Neural cell (in vitro differentiated cells): Measurements from ENCODE around the gene TRIM29. TPM values are rescaled to one million over a fixed set of nuclear protein-coding genes. Genes with fewer than 3 reads are reported as not detected.

Experiments used
- H2AFZ ChIP-seq: fragments of 200-600, 300-800 bp; sonication (generic), shearing (Covaris generic); 2 replicates; pipeline ENCODE4 v1.6.0; 2014; ENCODE audit warnings: low read depth, mild to moderate bottlenecking, antibody characterized with exemption, low read length, moderate library complexity
- H3F3A ChIP-seq: fragments of 200-600 bp; shearing (Covaris generic); 2 replicates; pipeline ENCODE4 v1.6.1; 2016; ENCODE audit warnings: mild to moderate bottlenecking, moderate library complexity, mixed read lengths, antibody characterized with exemption, low read length; ENCODE audit not compliant: insufficient read depth, poor library complexity, severe bottlenecking
- H3K27ac ChIP-seq: fragments of 200-600, 300-800 bp; sonication (generic), shearing (Covaris generic); 2 replicates; pipeline ENCODE4 v1.5.1; 2014; ENCODE audit warnings: mild to moderate bottlenecking, low read length, moderate library complexity
- H3K27me3 ChIP-seq: fragments of 300-800, 200-600 bp; sonication (generic), shearing (Covaris generic); 2 replicates; pipeline ENCODE4 v1.6.0; 2014; ENCODE audit warnings: mild to moderate bottlenecking, low read depth, low read length, moderate library complexity; ENCODE audit not compliant: insufficient read depth
- H3K36me3 ChIP-seq: fragments of 300-800, 200-600 bp; sonication (generic), shearing (Covaris generic); 2 replicates; pipeline ENCODE4 v1.5.1; 2014; ENCODE audit warnings: mild to moderate bottlenecking, antibody characterized with exemption, low read length, moderate library complexity; ENCODE audit not compliant: insufficient read depth
- H3K4me2 ChIP-seq: fragments of 300-800, 200-600 bp; sonication (generic), shearing (Covaris generic); 2 replicates; pipeline ENCODE4 v1.6.0; 2014; ENCODE audit warnings: mild to moderate bottlenecking, low read length
- H3K4me3 ChIP-seq: fragments of 300-800, 200-600 bp; sonication (generic), shearing (Covaris generic); 2 replicates; pipeline ENCODE4 v1.5.1; 2014; ENCODE audit warnings: mild to moderate bottlenecking, low read length, moderate library complexity
- H3K79me2 ChIP-seq: fragments of 200-600 bp; shearing (Covaris generic); replicated peaks from 2 replicates; pipeline ENCODE4 v1.6.0; 2014; ENCODE audit warnings: mild to moderate bottlenecking, low read length, moderate library complexity; ENCODE audit not compliant: insufficient read depth
- H3K9ac ChIP-seq: fragments of 300-800, 200-600 bp; sonication (generic), shearing (Covaris generic); 2 replicates; pipeline ENCODE4 v1.6.1; 2016; ENCODE audit warnings: mild to moderate bottlenecking, low read length, mixed read lengths
- H3K9me2 ChIP-seq: fragments of 200-600 bp; shearing (Covaris generic); 2 replicates; pipeline ENCODE4 v1.6.1; 2016; ENCODE audit warnings: mild to moderate bottlenecking, low read length, mixed read lengths; ENCODE audit not compliant: insufficient read depth
- H3K9me3 ChIP-seq: fragments of 200-600, 300-800 bp; sonication (generic), shearing (Covaris generic); 2 replicates; pipeline ENCODE4 v1.6.1; 2016; ENCODE audit warnings: mild to moderate bottlenecking, mixed run types, low read length, moderate library complexity, mixed read lengths
- H4K20me1 ChIP-seq: fragments of 200-600 bp; shearing (Covaris generic); 2 replicates; pipeline ENCODE4 v1.6.1; 2016; ENCODE audit warnings: mild to moderate bottlenecking, mixed run types; ENCODE audit not compliant: insufficient read depth
- EP300 ChIP-seq: fragments of 450-650 bp; conservative IDR thresholded peaks from 2 replicates; pipeline ENCODE4 v1.6.1; 2014; ENCODE audit warnings: antibody characterized with exemption, mild to moderate bottlenecking, moderate library complexity; ENCODE audit not compliant: poor library complexity, severe bottlenecking
- EZH2 ChIP-seq: fragments of 200-600, 300-800 bp; shearing (Covaris generic), sonication (generic); IDR thresholded peaks from 2 replicates; pipeline ENCODE4 v1.6.1; 2014; ENCODE audit warnings: antibody characterized with exemption, low read length, borderline replicate concordance, mild to moderate bottlenecking; ENCODE audit not compliant: insufficient read depth, poor library complexity, severe bottlenecking
- MXI1 ChIP-seq: fragments of 450-650 bp; conservative IDR thresholded peaks from 2 replicates; pipeline ENCODE4 v1.6.1; 2014; ENCODE audit warnings: antibody characterized with exemption, mild to moderate bottlenecking; ENCODE audit not compliant: poor library complexity, severe bottlenecking
- POLR2AphosphoS5 ChIP-seq: IDR thresholded peaks from 2 replicates; pipeline ENCODE4 v1.6.1; 2012
- RAD21 ChIP-seq: fragments of 450-650 bp; conservative IDR thresholded peaks from 2 replicates; pipeline ENCODE4 v1.6.1; 2014; ENCODE audit warnings: antibody characterized with exemption, mild to moderate bottlenecking, moderate library complexity
- REST ChIP-seq: IDR thresholded peaks from 2 replicates; pipeline ENCODE4 v1.6.1; 2012; ENCODE audit warnings: borderline replicate concordance
- SMC3 ChIP-seq: fragments of 450-650 bp; conservative IDR thresholded peaks from 2 replicates; pipeline ENCODE4 v1.6.1; 2014; ENCODE audit warnings: antibody characterized with exemption, mild to moderate bottlenecking, moderate library complexity; ENCODE audit not compliant: poor library complexity
- TAF1 ChIP-seq: IDR thresholded peaks from 2 replicates; pipeline ENCODE4 v1.6.1; 2012; ENCODE audit warnings: low read depth
- polyA plus RNA-seq: library from polyadenylated mRNA; depleted of rRNA; stranded (reverse); fragments of >200 nt; gene quantifications from 2 replicates; pipeline ENCODE4 v1.2.3, GENCODE V29; 2014
- TF ChIP-seq, protein P1 (sequence below): fragments of 450-650 bp; IDR thresholded peaks from 2 replicates; pipeline ENCODE4 v1.5.1; 2014; ENCODE audit warnings: antibody characterized with exemption, mild to moderate bottlenecking, moderate library complexity; ENCODE audit not compliant: poor library complexity, severe bottlenecking

The TRIM29 gene
- polyA plus RNA-seq, 1 donor from 2014 or later, result 0.82 TPM

- no peaks in the 10 kb centered on the region for H3F3A ChIP-seq
- H3K4me2 ChIP-seq, result no peak overlapping the region
- no peaks in the 10 kb centered on the region for H3K9me2 ChIP-seq
- no peaks in the 10 kb centered on the region for H3K9me3 ChIP-seq
- H3K27me3 ChIP-seq, result no peaks in the 10 kb centered on the region
- no peak overlapping the region for H3K4me3 ChIP-seq
- no peak overlapping the region for H3K9ac ChIP-seq
- no peak overlapping the region for H2AFZ ChIP-seq
- no peak for TF ChIP-seq SMC3
- no peak for TF ChIP-seq MXI1
- TF ChIP-seq EP300, result no peak
- no peak for TF ChIP-seq EZH2
- H3K79me2 ChIP-seq, result no peaks in the 10 kb centered on the region
- no peaks in the 10 kb centered on the region for H3K36me3 ChIP-seq
- H4K20me1 ChIP-seq, result no peaks in the 10 kb centered on the region
- no peak overlapping the region for H3K27ac ChIP-seq
These were observed 9.4 kb upstream of the TRIM29 start for GRCh38 chr11:120147094-120147949.

DNA sequence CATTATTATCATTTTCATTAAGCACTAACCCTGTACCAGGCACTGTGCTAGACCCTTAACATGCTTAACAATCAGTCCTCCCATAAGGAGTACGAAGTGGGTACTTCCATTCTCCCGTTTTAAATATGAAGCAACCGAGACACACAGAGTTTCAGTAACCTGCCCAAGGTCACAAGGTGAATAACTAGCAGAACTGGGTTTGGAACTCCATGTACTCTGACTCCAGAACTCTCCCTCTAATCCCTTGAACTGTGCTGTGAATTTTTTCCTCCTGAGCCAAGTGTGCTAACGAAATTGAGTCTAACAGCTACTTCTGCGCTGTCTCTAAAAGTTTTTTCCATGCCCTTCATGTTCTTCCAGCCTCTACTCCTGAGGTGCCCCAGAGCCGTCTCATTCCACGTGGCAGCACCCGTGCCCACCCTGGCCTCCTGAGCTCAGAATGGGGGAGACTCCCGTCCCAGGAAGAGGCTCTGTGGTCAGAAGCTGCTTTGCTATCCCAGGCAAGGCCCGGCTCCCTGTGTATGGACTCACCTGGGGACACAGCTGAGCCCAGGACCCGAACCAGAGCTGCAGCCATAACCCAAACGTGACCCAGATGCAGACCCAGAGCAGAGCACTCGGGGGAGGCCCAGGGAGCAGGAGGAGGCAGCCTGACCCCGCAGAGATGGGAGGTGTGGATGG, 8.6 kb upstream of the TRIM29 start:
- Histone ChIP-seq H4K20me1 (no peaks in the 10 kb centered on the region), H3K4me2 (no peak overlapping the region), H3K36me3 (no peaks in the 10 kb centered on the region), H3K9me2 (no peaks in the 10 kb centered on the region), H3K27ac (no peak overlapping the region), H2AFZ (no peak overlapping the region), H3F3A (no peaks in the 10 kb centered on the region), H3K4me3 (no peak overlapping the region), H3K27me3 (no peaks in the 10 kb centered on the region), H3K9ac (no peak overlapping the region), H3K9me3 (no peaks in the 10 kb centered on the region), H3K79me2 (no peaks in the 10 kb centered on the region)
- TF ChIP-seq RAD21 (no peak), REST (no peak), POLR2AphosphoS5 (no peak), MXI1 (no peak), SMC3 (no peak), TAF1 (no peak), EZH2 (no peak), EP300 (no peak)
- TF ChIP-seq, protein P1, sequence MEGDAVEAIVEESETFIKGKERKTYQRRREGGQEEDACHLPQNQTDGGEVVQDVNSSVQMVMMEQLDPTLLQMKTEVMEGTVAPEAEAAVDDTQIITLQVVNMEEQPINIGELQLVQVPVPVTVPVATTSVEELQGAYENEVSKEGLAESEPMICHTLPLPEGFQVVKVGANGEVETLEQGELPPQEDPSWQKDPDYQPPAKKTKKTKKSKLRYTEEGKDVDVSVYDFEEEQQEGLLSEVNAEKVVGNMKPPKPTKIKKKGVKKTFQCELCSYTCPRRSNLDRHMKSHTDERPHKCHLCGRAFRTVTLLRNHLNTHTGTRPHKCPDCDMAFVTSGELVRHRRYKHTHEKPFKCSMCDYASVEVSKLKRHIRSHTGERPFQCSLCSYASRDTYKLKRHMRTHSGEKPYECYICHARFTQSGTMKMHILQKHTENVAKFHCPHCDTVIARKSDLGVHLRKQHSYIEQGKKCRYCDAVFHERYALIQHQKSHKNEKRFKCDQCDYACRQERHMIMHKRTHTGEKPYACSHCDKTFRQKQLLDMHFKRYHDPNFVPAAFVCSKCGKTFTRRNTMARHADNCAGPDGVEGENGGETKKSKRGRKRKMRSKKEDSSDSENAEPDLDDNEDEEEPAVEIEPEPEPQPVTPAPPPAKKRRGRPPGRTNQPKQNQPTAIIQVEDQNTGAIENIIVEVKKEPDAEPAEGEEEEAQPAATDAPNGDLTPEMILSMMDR, result no peak
